AG04449 (cell line): ENCODE measurements around the gene EFL1.
A peak's percentile ranks its signal among the peaks of the same experiment; 100 is the strongest.
"Not testable (repeated sequence)": the region's sequence is repeated elsewhere in the genome, so short reads cannot be mapped to it uniquely, and the experiment has no call there.

ENCODE experiments used
- CTCF ChIA-PET: fragments of 350-600 bp; formaldehyde crosslinking; extraction: SDS; loops from one replicate; lab custom pipeline; 2021; ENCODE audit warnings: antibody characterized with exemption; lab: Yijun Ruan, JAX
- POLR2A ChIA-PET: fragments of 400-600, 350-600 bp; formaldehyde crosslinking; extraction: SDS; loops from one replicate; lab custom pipeline; 2020; ENCODE audit warnings: antibody characterized with exemption, inconsistent platforms; lab: Yijun Ruan, JAX
- DNase-seq: peaks from one replicate; pipeline ENCODE4 v3.0.0-alpha.2; 2010; ENCODE audit warnings: low read depth, low spot score
- H3K4me3 ChIP-seq: 2 replicates; pipeline ENCODE4 v1.5.1; 2011; ENCODE audit warnings: low read depth, mild to moderate bottlenecking, control low read depth, low read length
- TF ChIP-seq, protein P1 (sequence below): IDR thresholded peaks from one replicate; pipeline ENCODE4 v1.5.1; 2011; ENCODE audit warnings: mild to moderate bottlenecking, moderate library complexity, low read length, control low read depth, inconsistent platforms; ENCODE audit not compliant: insufficient read depth; ENCODE audit errors: missing control alignments

EFL1 gene

DNA sequence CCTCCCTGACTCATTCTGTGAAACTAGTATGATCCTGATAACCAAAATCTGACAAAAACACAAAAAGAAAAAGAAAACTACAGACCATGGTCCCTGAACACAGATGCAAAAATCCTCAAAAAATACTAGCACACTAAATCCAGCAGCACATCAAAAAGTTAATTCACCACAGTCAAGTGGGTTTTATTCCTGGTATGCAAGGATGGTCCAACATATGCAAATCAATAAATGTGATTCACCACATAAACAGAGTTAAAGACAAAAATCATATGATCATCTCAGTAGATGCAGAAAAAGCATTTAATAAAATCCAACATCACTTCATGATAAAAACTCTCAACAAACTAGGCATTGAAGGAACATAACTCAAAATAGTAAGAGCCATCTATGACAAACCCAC, 12.9 kb upstream of the EFL1 start:
- POLR2A ChIA-PET = no interaction called here
- no peak for DNase-seq
- no peak overlapping the region for H3K4me3 ChIP-seq
- TF ChIP-seq, protein P1, sequence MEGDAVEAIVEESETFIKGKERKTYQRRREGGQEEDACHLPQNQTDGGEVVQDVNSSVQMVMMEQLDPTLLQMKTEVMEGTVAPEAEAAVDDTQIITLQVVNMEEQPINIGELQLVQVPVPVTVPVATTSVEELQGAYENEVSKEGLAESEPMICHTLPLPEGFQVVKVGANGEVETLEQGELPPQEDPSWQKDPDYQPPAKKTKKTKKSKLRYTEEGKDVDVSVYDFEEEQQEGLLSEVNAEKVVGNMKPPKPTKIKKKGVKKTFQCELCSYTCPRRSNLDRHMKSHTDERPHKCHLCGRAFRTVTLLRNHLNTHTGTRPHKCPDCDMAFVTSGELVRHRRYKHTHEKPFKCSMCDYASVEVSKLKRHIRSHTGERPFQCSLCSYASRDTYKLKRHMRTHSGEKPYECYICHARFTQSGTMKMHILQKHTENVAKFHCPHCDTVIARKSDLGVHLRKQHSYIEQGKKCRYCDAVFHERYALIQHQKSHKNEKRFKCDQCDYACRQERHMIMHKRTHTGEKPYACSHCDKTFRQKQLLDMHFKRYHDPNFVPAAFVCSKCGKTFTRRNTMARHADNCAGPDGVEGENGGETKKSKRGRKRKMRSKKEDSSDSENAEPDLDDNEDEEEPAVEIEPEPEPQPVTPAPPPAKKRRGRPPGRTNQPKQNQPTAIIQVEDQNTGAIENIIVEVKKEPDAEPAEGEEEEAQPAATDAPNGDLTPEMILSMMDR = no peak
- CTCF ChIA-PET = no interaction called here

DNA sequence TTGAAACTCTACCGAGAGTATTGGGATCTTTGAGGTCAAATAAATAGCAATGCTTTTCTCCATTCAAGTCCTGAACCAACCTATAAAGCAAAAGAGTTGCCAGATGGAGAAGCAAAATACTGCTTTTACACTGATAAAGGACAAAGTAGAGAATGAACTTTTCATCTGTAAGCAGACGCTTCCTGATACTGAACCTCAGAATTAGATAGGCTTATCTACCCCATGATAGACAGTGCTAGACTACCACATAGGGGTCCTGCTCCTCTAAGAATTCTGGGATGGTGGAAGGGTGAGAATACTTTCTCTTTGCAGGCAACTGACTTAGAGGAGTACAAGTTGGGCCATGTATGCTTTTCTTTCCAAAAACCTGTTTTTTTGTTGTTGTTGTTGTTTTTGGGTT, 9.6 kb upstream of the EFL1 start:
- DNase-seq = no peak
- CTCF ChIA-PET = interaction anchor here (1.0 kb wide), 1 partner anchor 9 kb away, joined by 4 read pairs; no protein-coding TSS in a partner anchor
- no peak overlapping the region for H3K4me3 ChIP-seq
- POLR2A ChIA-PET = no interaction called here
- TF ChIP-seq, protein P1 = no peak

DNA sequence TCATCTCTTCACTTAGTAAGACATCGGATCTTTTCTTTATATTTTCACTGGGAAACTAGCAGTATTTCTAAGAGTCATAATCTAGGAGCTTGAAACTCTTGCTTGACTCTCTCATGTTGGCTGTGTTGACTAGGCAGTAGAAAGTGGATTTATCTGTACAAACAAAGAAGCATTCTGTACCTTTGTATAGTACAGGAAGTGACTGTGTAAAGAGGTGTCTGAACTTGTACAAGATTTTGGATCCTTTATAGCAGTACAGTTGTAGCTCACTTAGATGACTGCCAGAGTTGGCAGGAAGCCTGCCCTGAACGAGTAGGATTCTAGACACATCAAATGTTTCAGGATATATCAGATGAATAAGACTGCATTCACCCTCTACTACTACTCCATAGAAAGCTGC, 5.9 kb upstream of the EFL1 start:
- CTCF ChIA-PET = interaction anchor here (2.9 kb wide), 1 partner anchor 12 kb away, joined by 11 read pairs; no protein-coding TSS in a partner anchor
- DNase-seq, H3K4me3 ChIP-seq, POLR2A ChIA-PET: not testable (repeated sequence)

DNA sequence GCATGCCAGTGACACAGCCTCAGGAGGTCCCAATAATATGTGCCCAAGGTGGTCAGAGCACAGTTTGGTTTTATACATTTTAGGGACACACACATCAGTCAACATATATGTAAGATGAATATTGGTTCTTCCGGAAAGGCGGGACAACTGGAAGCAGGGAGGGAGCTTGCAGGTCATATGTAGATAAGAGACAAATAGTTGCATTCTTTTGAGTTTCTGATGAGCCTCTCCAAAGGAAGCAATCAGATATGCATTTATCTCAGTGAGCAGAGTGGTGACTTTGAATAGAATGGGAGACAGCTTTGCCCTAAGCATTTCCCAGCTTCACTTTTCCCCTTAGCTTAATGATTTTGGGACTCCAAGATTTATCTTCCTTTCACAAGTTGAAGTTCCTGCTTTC, 4.6 kb upstream of the EFL1 start:
- DNase-seq, POLR2A ChIA-PET, H3K4me3 ChIP-seq: not testable (repeated sequence)
- CTCF ChIA-PET = interaction anchor here (2.9 kb wide), 1 partner anchor 14 kb away, joined by 11 read pairs; no protein-coding TSS in a partner anchor

DNA sequence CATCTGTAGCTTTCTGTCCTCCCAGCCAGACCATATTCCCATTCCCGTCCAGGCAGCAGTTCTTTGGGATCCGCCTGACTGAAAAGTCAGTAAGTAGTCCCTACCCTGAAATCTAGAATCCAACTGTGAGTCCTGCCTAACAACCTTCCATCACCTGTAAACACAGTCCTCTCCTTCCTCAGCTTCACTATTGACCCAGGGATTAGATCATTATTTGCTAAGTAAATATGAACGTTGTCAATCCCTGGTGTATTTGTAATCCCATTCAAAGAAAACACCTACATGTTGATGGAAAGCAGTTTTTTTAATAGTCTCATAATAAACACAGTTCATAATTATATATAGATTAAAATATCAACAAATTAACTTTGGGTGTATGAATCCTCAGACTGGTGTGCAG, 816 bp upstream of the EFL1 start:
- peak overlapping the region; percentile 79 for H3K4me3 ChIP-seq
- DNase-seq = no peak
- ChIA-PET POLR2A (no interaction called here), CTCF (no interaction called here)
- TF ChIP-seq, protein P1 = no peak

DNA sequence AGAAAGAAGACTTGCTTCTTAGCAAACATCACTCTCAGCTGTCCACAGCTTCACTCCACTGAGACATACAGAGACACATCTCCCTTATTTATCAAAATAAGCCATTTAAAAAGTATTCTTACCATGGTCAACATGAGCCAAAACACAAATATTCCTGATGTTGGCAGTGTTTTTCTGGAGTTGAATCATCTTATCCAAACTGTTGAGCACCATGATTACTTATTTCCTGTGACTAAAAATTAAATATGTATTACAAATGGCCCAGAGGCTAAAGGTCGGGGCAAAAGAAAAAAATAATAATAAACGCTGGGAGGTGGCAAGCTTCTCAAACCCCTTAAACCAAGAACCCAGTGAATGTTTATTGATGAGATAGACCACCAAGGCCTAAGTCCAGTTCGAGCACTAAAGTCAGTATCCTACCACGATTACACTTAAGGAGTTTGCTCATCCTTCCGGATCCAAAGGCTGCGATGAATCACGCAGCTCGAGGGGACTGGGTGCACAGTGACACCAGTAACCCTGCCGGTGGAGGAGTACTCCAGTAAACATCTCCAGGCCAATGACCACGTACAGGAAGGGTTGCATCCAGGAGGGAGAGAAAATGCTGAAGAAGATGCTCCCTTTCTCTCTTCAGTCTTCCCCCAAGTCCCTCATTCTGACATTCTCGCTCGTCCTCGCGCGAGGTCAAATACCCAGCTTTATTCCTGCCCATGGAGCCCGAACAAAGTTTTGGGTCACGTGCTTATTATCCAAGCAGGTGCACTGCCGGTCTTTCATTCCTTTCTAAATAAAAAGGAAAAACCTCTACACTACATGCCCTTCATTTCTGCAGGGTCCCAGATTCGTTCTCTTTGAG, 740 bp downstream of the EFL1 start:
- DNase-seq = not testable (repeated sequence)
- H3K4me3 ChIP-seq = peak overlapping the region; percentile 79
- POLR2A ChIA-PET = interaction anchor here (0.7 to 1.4 kb wide), 2 partner anchors 217 to 1124 kb away, joined by 3 to 5 read pairs; partner anchors contain the start of gene MEX3B
- CTCF ChIA-PET = interaction anchor here (1.2 kb wide), 1 partner anchor 19 kb away, joined by 7 read pairs; no protein-coding TSS in a partner anchor

DNA sequence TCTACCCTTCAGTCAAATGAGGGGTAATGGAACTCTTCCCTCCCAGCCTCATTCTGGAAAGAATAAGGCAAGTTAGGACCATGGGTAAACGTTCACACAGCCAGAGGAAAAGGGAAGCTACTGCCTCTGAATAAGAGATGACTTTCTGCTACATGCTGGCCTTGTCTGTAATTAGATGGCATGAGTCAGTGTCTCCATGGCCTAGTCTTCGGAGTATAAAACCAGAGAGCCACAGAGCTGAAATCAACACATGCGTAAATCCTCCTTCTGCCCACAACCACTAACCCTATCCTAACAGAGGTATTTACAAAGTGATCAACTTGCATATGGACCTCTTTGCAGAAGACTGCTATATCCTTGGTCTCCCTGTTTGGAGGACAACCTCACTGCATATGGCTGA, 14.3 kb downstream of the EFL1 start:
- POLR2A ChIA-PET, CTCF ChIA-PET, H3K4me3 ChIP-seq, DNase-seq: not testable (repeated sequence)

DNA sequence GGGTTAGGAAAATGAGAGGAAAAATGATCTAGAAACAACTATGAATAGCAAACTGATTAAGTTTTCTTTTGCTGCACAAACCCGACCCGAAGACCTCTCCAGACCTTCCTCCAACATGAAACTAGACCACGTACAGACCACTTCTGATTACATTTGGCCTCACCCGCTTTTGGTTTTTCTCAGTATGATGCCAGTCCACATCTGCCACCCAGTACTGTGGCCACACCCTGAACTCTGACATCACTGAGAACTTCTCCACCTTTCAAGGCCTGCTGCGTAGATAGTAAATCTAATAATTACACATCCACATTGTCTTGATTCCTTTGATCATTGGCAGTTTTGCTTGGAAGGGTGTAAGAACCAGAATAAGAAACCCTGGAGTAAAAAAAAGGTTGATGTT, 16.6 kb downstream of the EFL1 start:
- POLR2A ChIA-PET, CTCF ChIA-PET, DNase-seq, H3K4me3 ChIP-seq: not testable (repeated sequence)

DNA sequence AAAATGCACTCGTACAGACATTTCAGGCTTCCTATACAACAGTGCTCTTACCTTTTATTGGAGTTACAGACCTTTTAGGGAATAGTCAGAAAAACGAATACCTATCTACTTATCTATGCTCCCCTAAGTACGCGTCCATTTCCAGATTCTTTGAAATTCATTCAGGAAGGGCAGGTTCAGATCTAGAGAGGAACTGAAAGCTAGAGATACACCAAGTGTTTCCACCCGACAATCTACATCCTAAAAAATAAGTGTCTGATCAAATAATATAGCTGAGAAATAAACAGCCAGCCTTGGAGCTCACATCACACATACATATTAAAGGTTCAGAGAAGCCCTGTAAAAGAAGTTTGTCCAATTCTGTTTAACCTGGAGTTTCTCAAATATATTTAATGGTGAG, 18.9 kb downstream of the EFL1 start:
- DNase-seq, H3K4me3 ChIP-seq, POLR2A ChIA-PET: not testable (repeated sequence)
- CTCF ChIA-PET = interaction anchor here (0.7 kb wide), 1 partner anchor 10 kb away, joined by 3 read pairs; no protein-coding TSS in a partner anchor

DNA sequence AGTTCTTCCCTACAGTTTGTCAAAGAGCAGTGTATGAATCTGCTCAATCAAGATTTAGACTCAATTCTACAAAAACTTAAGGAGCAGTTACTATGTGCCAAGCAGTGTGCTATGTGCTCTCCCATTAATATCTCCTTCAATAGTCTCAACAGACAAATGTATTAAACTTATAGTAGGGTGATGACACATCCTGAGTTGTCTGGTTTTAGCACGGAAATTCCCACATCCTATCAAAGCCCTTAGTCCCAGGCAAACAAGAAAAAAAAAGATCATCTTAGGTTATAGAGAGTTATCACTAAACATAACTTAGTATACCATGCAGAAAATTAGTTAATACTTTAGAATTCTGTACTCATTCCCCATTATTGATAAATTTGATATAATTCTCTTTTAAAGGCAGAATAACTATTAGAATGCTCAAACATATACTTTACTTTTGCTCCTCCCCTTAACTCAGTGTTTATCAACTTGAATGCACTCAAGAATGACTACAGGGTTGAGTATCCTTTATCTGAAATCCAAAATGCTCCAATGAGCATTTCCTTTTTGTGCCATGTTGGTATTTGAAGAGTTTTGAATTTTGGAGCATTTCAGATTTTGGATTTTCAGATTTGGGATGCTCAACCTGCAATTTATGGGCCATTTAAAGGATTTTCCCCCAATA, 20.6 kb downstream of the EFL1 start:
- POLR2A ChIA-PET, H3K4me3 ChIP-seq, CTCF ChIA-PET: not testable (repeated sequence)
- DNase-seq = peak; percentile 12
